K562 (cell line): Measurements from ENCODE around the gene CDK5RAP3.

Source experiments
- CHD4 ChIP-seq: fragments of 200-600 bp; sonication (generic); IDR thresholded peaks from 3 replicates; pipeline ENCODE4 v1.6.1; 2012; ENCODE audit warnings: low read depth, mild to moderate bottlenecking, mixed read lengths, low read length, inconsistent platforms; ENCODE audit not compliant: insufficient read depth, insufficient replicate concordance, poor library complexity, severe bottlenecking
- CREM ChIP-seq: IDR thresholded peaks from 2 replicates; pipeline ENCODE4 v1.6.1; 2014; ENCODE audit warnings: antibody characterized with exemption, low read depth
- CTCF ChIP-seq, 3 experiments: IDR thresholded peaks in 2 of 3; conservative IDR thresholded peaks in 1 of 3; 2 replicates each; pipeline ENCODE4 v1.5.1; 2011 to 2012; ENCODE audit warnings: low read length in 3 of 3, mild to moderate bottlenecking in 3 of 3, control low read depth in 2 of 3, improper control_type of control experiment in 1 of 3, inconsistent platforms in 1 of 3, low read depth in 1 of 3, mixed read lengths in 1 of 3, moderate library complexity in 1 of 3; ENCODE audit not compliant: insufficient read depth in 2 of 3
- DMBX1 ChIP-seq: fragments of 250-450 bp; sonication (Bioruptor Pico); IDR thresholded peaks from 2 replicates; pipeline ENCODE4 v1.8.0; 2022; ENCODE audit warnings: inconsistent platforms, mild to moderate bottlenecking, moderate library complexity, borderline replicate concordance
- MAX ChIP-seq: sonication (generic); formaldehyde crosslinking; IDR thresholded peaks from 2 replicates; pipeline ENCODE4 v1.9.0; 2022; ENCODE audit warnings: mild to moderate bottlenecking, missing genetic modification reagents
- POLR2AphosphoS5 ChIP-seq: IDR thresholded peaks from 2 replicates; pipeline ENCODE4 v1.6.1; 2011; ENCODE audit warnings: mild to moderate bottlenecking, low read depth, low read length, moderate library complexity; ENCODE audit not compliant: control insufficient read depth, insufficient read depth
- THRAP3 ChIP-seq: fragments of 450-650 bp; IDR thresholded peaks from 2 replicates; pipeline ENCODE4 v1.6.1; 2016; ENCODE audit warnings: mild to moderate bottlenecking, inconsistent platforms, borderline replicate concordance
- VEZF1 ChIP-seq: fragments of 200-800 bp; sonication (Bioruptor generic); IDR thresholded peaks from 2 replicates; pipeline ENCODE4 v1.6.1; 2017; ENCODE audit warnings: missing genetic modification characterization, missing compliant biosample characterization

- TF ChIP-seq MAX (CRISPR knock-in tag) (no peak), POLR2AphosphoS5 (no peak), DMBX1 (no peak), CREM (0 out of 2 replicates have a peak, but pooled peaks have one; percentile 15), CHD4 (no peak), VEZF1 (peak; percentile 78), CTCF (IDR thresholded peaks at IDR 0.05 in 2 of 3, conservative IDR thresholded peaks at IDR 0.05 in 1 of 3; ENCODE audit: insufficient read depth in 2 of 3, low read depth in 1 of 3, low read length in 3 of 3) (peak; percentile 95 to 97 (median 96)), THRAP3 (no peak)
Measured at GRCh38 chr17:47949197-47949759, 21.6 kb upstream of the CDK5RAP3 start.
